DOHH2 (cell line): ENCODE data around the gene PROK1.

Experiments used
- H3F3A ChIP-seq: fragments of 200-600 bp; sonication (generic), shearing (Covaris generic); 2 replicates; pipeline ENCODE4 v1.6.0; 2016; ENCODE audit warnings: antibody characterized with exemption, mild to moderate bottlenecking; ENCODE audit not compliant: control insufficient read depth, insufficient read depth
- H3K27ac ChIP-seq: fragments of 200-600 bp; sonication (generic); 2 replicates; pipeline ENCODE4 v1.5.1; 2014; ENCODE audit warnings: low read depth, mild to moderate bottlenecking, low read length, moderate library complexity
- H3K27me3 ChIP-seq: fragments of 200-600 bp; sonication (generic); 2 replicates; pipeline ENCODE4 v1.6.1; 2014; ENCODE audit warnings: mild to moderate bottlenecking, low read length, mixed read lengths; ENCODE audit not compliant: control insufficient read depth
- H3K36me3 ChIP-seq: fragments of 200-600 bp; sonication (generic); 2 replicates; pipeline ENCODE4 v1.6.1; 2014; ENCODE audit warnings: mild to moderate bottlenecking, low read length, moderate library complexity, mixed read lengths; ENCODE audit not compliant: control insufficient read depth
- H3K4me1 ChIP-seq: fragments of 200-600 bp; sonication (generic); 2 replicates; pipeline ENCODE4 v1.6.1; 2014; ENCODE audit warnings: mild to moderate bottlenecking, low read length, mixed read lengths; ENCODE audit not compliant: control insufficient read depth
- H3K4me2 ChIP-seq: fragments of 200-600 bp; sonication (generic); 2 replicates; pipeline ENCODE4 v1.6.0; 2014; ENCODE audit warnings: mild to moderate bottlenecking, low read length, moderate library complexity
- H3K4me3 ChIP-seq: fragments of 200-600 bp; sonication (generic); 2 replicates; pipeline ENCODE4 v1.5.1; 2014; ENCODE audit warnings: mild to moderate bottlenecking, low read length, mixed read lengths
- H3K79me2 ChIP-seq: fragments of 200-600 bp; sonication (generic); 2 replicates; pipeline ENCODE4 v1.6.1; 2014; ENCODE audit warnings: mild to moderate bottlenecking, low read length, mixed read lengths; ENCODE audit not compliant: control insufficient read depth
- H3K9me2 ChIP-seq: fragments of 200-600 bp; sonication (generic); replicated peaks from 2 replicates; pipeline ENCODE4 v1.6.1; 2014; ENCODE audit warnings: mild to moderate bottlenecking, low read length, mixed read lengths; ENCODE audit not compliant: control insufficient read depth
- H3K9me3 ChIP-seq: fragments of 200-600 bp; sonication (generic); 2 replicates; pipeline ENCODE4 v1.6.1; 2014; ENCODE audit warnings: antibody characterized with exemption, low read length, mixed read lengths; ENCODE audit not compliant: control insufficient read depth, insufficient read depth
- H4K20me1 ChIP-seq: fragments of 200-600 bp; sonication (generic); 2 replicates; pipeline ENCODE4 v1.6.0; 2014; ENCODE audit warnings: low read depth, mild to moderate bottlenecking, antibody characterized with exemption, low read length, moderate library complexity; ENCODE audit not compliant: control insufficient read depth, insufficient read depth
- CTCF ChIP-seq: fragments of 200-600 bp; sonication (generic); IDR thresholded peaks from one replicate; pipeline ENCODE4 v1.5.1; 2014; ENCODE audit warnings: antibody characterized with exemption, mild to moderate bottlenecking, low read depth, low read length; ENCODE audit not compliant: poor library complexity, severe bottlenecking
- EZH2phosphoT487 ChIP-seq: fragments of 200-600 bp; sonication (generic); IDR thresholded peaks from 2 replicates; pipeline ENCODE4 v1.6.1; 2017; ENCODE audit warnings: borderline replicate concordance, mild to moderate bottlenecking, antibody characterized with exemption, low read length, moderate library complexity, mixed read lengths

The PROK1 gene

GRCh38 chr1:110482662-110483307, 31.8 kb downstream of the PROK1 start:
- TF ChIP-seq EZH2phosphoT487 = no peak
- Histone ChIP-seq H3K9me3 (no peaks in the 10 kb centered on the region), H3K4me1 (no peaks in the 10 kb centered on the region), H3K4me2 (no peak overlapping the region), H3K36me3 (no peaks in the 10 kb centered on the region), H4K20me1 (no peaks in the 10 kb centered on the region), H3K27ac (no peak overlapping the region), H3F3A (no peaks in the 10 kb centered on the region), H3K4me3 (no peak overlapping the region), H3K27me3 (0 out of 2 replicates have a peak, but pooled peaks cover 3% of the 10 kb centered on the region), H3K9me2 (no peaks in the 10 kb centered on the region), H3K79me2 (no peaks in the 10 kb centered on the region)

GRCh38 chr1:110483308-110483685, 32.3 kb downstream of the PROK1 start:
- Histone ChIP-seq H3K27me3 (0 out of 2 replicates have a peak, but pooled peaks cover 3% of the 10 kb centered on the region), H3K4me2 (no peak overlapping the region), H3K9me3 (no peaks in the 10 kb centered on the region), H3K4me1 (no peaks in the 10 kb centered on the region), H3K27ac (no peak overlapping the region), H3F3A (no peaks in the 10 kb centered on the region), H3K4me3 (no peak overlapping the region), H3K79me2 (no peaks in the 10 kb centered on the region), H3K9me2 (no peaks in the 10 kb centered on the region), H3K36me3 (no peaks in the 10 kb centered on the region), H4K20me1 (no peaks in the 10 kb centered on the region)
- no peak for TF ChIP-seq CTCF
- no peak for TF ChIP-seq EZH2phosphoT487

GRCh38 chr1:110484801-110485200, 33.9 kb downstream of the PROK1 start:
- H3K36me3 ChIP-seq = no peaks in the 10 kb centered on the region
- no peaks in the 10 kb centered on the region for H3F3A ChIP-seq
- no peaks in the 10 kb centered on the region for H3K4me1 ChIP-seq
- H4K20me1 ChIP-seq = no peaks in the 10 kb centered on the region
- no peak overlapping the region for H3K27ac ChIP-seq
- H3K9me2 ChIP-seq = no peaks in the 10 kb centered on the region
- TF ChIP-seq EZH2phosphoT487 (no peak), CTCF (no peak)
- 0 out of 2 replicates have a peak, but pooled peaks cover 3% of the 10 kb centered on the region for H3K27me3 ChIP-seq
- no peak overlapping the region for H3K4me3 ChIP-seq
- no peaks in the 10 kb centered on the region for H3K9me3 ChIP-seq
- H3K79me2 ChIP-seq = no peaks in the 10 kb centered on the region
- no peak overlapping the region for H3K4me2 ChIP-seq

GRCh38 chr1:110485725-110486124, 34.8 kb downstream of the PROK1 start:
- H3K9me2 ChIP-seq = no peaks in the 10 kb centered on the region
- H3K4me1 ChIP-seq = no peaks in the 10 kb centered on the region
- no peak overlapping the region for H3K4me3 ChIP-seq

More at GRCh38 chr1:110485725-110486124, 34.8 kb downstream of the PROK1 start:
- H4K20me1 ChIP-seq = no peaks in the 10 kb centered on the region
- no peak overlapping the region for H3K4me2 ChIP-seq
- 0 out of 2 replicates have a peak, but pooled peaks cover 3% of the 10 kb centered on the region for H3K27me3 ChIP-seq
- no peaks in the 10 kb centered on the region for H3K9me3 ChIP-seq
- H3K36me3 ChIP-seq = no peaks in the 10 kb centered on the region
- H3K27ac ChIP-seq = no peak overlapping the region
- TF ChIP-seq EZH2phosphoT487 (no peak), CTCF (no peak)
- H3K79me2 ChIP-seq = no peaks in the 10 kb centered on the region
- no peaks in the 10 kb centered on the region for H3F3A ChIP-seq
